22Rv1 (cell line): ENCODE measurements around the gene RUSC2.

Experiments
- CTCF ChIP-seq: fragments of 450-650 bp; IDR thresholded peaks from 2 replicates; pipeline ENCODE4 v1.5.1; 2017; ENCODE audit warnings: mild to moderate bottlenecking
- ZFX ChIP-seq: fragments of 450-650 bp; IDR thresholded peaks from 2 replicates; pipeline ENCODE4 v1.6.1; 2017; ENCODE audit warnings: antibody characterized with exemption, borderline replicate concordance

- TF ChIP-seq CTCF (no peak), ZFX (no peak)
These were observed 13.3 kb upstream of the RUSC2 start for GRCh38 chr9:35476596-35476995.
